D721Med (cell line): Measurements from ENCODE around the gene ACTA2.

Source experiments
- DNase-seq: peaks from one replicate; pipeline ENCODE4 v3.0.0; 2011; ENCODE audit warnings: low spot score; ENCODE audit not compliant: insufficient read length
- FAIRE-seq: peaks from 2 replicates; lab custom pipeline; 2011; peaks lifted over from hg19 to GRCh38; lab: Jason Lieb, UNC
- TF ChIP-seq, protein P1 (sequence below): IDR thresholded peaks from 2 replicates; pipeline ENCODE4 v1.5.1; 2012; ENCODE audit warnings: mild to moderate bottlenecking, control low read depth; ENCODE audit not compliant: insufficient read depth; ENCODE audit errors: missing control alignments

Gene ACTA2

GRCh38 chr10:88987840-88988239 is 35.3 kb upstream of the ACTA2 start:
- TF ChIP-seq, protein P1, sequence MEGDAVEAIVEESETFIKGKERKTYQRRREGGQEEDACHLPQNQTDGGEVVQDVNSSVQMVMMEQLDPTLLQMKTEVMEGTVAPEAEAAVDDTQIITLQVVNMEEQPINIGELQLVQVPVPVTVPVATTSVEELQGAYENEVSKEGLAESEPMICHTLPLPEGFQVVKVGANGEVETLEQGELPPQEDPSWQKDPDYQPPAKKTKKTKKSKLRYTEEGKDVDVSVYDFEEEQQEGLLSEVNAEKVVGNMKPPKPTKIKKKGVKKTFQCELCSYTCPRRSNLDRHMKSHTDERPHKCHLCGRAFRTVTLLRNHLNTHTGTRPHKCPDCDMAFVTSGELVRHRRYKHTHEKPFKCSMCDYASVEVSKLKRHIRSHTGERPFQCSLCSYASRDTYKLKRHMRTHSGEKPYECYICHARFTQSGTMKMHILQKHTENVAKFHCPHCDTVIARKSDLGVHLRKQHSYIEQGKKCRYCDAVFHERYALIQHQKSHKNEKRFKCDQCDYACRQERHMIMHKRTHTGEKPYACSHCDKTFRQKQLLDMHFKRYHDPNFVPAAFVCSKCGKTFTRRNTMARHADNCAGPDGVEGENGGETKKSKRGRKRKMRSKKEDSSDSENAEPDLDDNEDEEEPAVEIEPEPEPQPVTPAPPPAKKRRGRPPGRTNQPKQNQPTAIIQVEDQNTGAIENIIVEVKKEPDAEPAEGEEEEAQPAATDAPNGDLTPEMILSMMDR, result no peak
- DNase-seq, result no peak
- no peak for FAIRE-seq

DNA sequence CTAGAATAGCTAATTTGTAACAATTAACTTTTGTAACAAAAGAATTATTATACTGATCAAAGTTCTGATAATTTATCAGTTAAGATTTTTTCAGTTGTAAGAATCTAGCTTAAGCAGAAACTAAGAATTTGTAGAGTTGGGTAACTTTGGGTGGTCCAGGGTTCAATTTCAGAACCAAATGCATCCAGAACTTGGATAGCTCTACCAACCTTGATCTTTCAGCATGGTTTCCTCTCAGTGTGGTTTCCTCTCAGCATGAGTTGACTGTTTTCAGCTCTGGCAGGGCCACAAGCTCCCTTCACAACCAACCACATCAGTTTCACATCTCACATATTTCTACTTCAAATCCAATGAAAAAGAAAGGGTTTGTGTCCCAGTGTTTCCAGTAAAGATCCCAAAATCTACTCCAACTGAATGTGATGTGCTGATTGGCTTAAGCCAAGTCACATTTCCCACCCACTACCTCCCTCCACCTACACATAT is 34.7 kb upstream of the ACTA2 start:
- DNase-seq, result no peak
- TF ChIP-seq, protein P1, result no peak
- FAIRE-seq, result no peak

- FAIRE-seq (no peak), DNase-seq (no peak)
- TF ChIP-seq, protein P1, result peak; percentile 80
Observed at GRCh38 chr10:88986549-88987242, 34.1 kb upstream of the ACTA2 start.

DNA sequence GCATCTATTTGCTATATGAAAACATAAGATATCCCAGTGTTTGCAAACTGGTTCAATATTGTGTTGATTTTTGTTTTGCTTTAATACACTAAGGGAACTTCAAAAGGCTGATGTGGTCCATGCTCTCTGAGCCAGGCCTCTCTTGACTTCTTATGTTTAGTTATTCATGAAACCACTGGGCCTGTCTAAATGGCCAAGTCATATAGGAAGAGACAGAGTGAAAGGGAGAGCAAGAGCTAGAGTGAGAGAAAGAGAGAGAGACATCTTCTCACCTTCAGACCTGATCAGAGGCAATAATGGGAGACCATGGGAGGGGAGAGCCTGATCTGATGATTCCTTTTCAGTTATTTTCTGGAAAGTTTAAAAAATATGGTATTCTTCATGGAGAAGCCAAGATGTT is 32.0 kb upstream of the ACTA2 start:
- no peak for FAIRE-seq
- TF ChIP-seq, protein P1, result no peak

GRCh38 chr10:88983939-88984338 is 31.4 kb upstream of the ACTA2 start:
- DNase-seq (no peak), FAIRE-seq (no peak)
- TF ChIP-seq, protein P1, result no peak

More for the DNA sequence above, 32.0 kb upstream of the ACTA2 start:
- no peak for DNase-seq

DNA sequence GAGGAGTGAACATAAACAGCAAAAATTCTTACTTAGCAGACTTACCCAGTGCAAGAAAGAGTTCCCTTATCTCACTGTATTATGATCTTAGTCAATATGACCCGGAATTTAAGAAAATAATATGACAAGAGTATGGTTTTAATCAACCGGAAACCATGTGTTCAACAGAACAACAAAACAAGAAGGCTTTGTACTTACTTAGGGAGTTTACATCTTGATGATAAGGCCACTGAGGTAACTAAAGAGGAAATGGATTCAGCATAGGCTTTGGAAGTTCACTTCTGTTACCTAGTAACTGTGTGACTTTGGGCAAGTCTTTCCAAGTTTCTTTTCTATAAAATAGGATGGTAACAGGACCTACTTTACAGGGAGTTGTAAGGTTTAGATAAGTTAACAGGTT is 30.6 kb upstream of the ACTA2 start:
- TF ChIP-seq, protein P1, result no peak
- no peak for DNase-seq
- no peak for FAIRE-seq

DNA sequence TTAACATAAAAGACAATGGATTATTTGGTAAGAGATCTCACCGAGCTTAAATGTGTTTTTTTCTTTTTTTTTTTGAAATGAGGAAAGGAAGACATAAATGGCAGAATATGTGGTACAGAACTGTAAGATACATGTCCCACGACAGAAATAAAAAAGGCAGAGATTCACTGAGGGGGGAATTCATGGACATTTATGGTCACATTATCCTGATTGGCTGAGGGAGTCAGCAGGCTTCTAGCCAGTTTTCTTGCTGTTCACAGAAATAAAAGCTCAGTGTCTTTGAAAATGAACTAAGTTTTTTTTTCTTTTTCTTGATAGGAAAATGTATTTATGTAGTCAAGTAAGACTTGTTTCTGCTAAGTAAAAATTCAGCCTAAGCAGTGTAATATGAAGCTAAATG is 29.8 kb upstream of the ACTA2 start:
- no peak for FAIRE-seq
- DNase-seq, result no peak
- TF ChIP-seq, protein P1, result no peak
